LNCaP clone FGC (cell line): ENCODE results near the gene CCDC15.

Source experiments
- DNase-seq: peaks from one replicate; pipeline ENCODE4 v3.0.0-alpha.2; 2011; ENCODE audit warnings: low read depth
- H3K4me3 ChIP-seq: 2 replicates; pipeline ENCODE4 v1.5.1; 2011; ENCODE audit warnings: mild to moderate bottlenecking, low read depth, low read length, control low read depth
- TF ChIP-seq, protein P1 (sequence below): IDR thresholded peaks from 2 replicates; pipeline ENCODE4 v1.5.1; 2012; ENCODE audit warnings: mild to moderate bottlenecking; ENCODE audit not compliant: control insufficient read depth, insufficient read depth; ENCODE audit errors: extremely low read depth

The CCDC15 gene

DNA sequence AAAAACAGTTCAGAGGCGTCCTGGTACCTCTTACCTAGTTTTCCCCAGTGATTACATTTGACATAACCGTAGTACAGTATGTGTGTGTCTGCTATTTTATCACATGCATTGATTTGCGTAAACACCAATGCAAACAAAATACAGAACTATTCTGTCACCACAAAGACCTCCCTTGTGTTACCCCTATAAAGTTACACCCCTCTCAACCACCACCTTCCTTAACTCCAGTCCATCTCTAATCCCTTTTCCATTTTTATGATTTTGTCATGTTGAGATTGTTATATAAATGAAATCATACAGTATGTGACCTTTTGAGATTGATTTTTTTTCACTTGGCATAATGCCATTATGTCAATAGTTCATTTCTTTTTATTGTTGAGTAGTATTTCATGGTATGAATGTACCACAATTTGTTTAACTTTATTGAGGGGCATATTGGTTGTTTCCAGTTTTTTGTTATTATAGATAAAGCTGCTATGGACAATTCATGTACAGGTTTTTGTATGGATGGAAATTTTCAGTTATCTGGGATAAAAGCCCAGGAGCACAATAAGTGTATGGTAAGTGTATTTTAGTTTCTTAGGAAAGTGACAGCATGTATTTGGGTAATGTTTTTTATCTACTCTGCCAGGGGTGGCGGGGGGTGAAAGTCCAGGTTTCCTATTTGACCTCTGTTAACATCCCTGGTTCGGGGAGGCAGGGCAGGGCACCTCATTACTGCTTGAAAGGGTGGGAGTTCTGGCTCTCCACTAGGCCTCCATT is 103.1 kb downstream of the CCDC15 start:
- H3K4me3 ChIP-seq: no peak overlapping the region
- TF ChIP-seq, protein P1, sequence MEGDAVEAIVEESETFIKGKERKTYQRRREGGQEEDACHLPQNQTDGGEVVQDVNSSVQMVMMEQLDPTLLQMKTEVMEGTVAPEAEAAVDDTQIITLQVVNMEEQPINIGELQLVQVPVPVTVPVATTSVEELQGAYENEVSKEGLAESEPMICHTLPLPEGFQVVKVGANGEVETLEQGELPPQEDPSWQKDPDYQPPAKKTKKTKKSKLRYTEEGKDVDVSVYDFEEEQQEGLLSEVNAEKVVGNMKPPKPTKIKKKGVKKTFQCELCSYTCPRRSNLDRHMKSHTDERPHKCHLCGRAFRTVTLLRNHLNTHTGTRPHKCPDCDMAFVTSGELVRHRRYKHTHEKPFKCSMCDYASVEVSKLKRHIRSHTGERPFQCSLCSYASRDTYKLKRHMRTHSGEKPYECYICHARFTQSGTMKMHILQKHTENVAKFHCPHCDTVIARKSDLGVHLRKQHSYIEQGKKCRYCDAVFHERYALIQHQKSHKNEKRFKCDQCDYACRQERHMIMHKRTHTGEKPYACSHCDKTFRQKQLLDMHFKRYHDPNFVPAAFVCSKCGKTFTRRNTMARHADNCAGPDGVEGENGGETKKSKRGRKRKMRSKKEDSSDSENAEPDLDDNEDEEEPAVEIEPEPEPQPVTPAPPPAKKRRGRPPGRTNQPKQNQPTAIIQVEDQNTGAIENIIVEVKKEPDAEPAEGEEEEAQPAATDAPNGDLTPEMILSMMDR: no peak
- no peak for DNase-seq

- no peak overlapping the region for H3K4me3 ChIP-seq
- no peak for DNase-seq
- TF ChIP-seq, protein P1: no peak
Observed at GRCh38 chr11:125057693-125058016, 103.7 kb downstream of the CCDC15 start.

GRCh38 chr11:125061281-125061680 is 107.3 kb downstream of the CCDC15 start:
- H3K4me3 ChIP-seq: no peak overlapping the region
- TF ChIP-seq, protein P1: no peak
- no peak for DNase-seq

GRCh38 chr11:125062218-125062930 is 108.4 kb downstream of the CCDC15 start:
- TF ChIP-seq, protein P1: no peak
- no peak overlapping the region for H3K4me3 ChIP-seq
- no peak for DNase-seq

- H3K4me3 ChIP-seq: peak within 1 kb of the TSS; percentile 35
- DNase-seq: no peak
- TF ChIP-seq, protein P1: no peak
Observed at GRCh38 chr11:125062931-125063428, 109.0 kb downstream of the CCDC15 start, which contains the start of gene SLC37A2. Gene SLC37A2, plus strand, starts transcription at chr11:125063305. Its CDS starts 63 bp downstream, at chr11:125063368.

GRCh38 chr11:125063429-125064043 is 109.5 kb downstream of the CCDC15 start:
- TF ChIP-seq, protein P1: no peak
- no peak for DNase-seq
- peak overlapping the region; percentile 35 for H3K4me3 ChIP-seq
